ENCODE measurements around the gene CSF1R. TPM values are rescaled to one million over a fixed set of nuclear protein-coding genes. Genes with fewer than 3 reads are reported as not detected.

CSF1R gene
- total and polyA plus RNA-seq, 2 of the 8 experiments (the other 6 are each of a cell fraction or from before 2014, with no cell fraction given): 0.12 TPM; not detected in 1

DNA sequence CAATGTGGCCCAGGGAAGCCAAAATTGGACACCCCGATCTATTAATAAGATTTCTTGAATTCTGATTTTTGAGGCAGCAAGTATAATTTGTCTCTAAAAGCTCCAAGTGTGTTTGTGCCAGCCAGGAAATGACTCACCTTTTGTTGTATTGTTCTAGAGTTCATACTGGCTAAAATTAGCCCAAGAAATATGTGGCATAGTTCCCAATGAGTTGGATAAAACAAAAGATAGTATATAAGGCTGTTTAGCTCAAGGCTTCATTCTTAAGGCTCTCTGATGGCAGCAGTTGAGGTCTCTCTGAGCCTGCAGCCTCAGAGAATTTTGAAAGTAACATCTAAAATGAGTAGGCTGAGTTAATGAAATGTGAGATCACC lies 64.2 kb downstream of the CSF1R start:
- no peak overlapping the region for H3K4me3 ChIP-seq (ENCODE audit: extremely low read depth in 1 of 4, insufficient read depth in 2 of 4, low read depth in 3 of 4, low read length in 4 of 4)
- H3K79me1 ChIP-seq (ENCODE audit: low read depth, low read length): no peaks in the 10 kb centered on the region
- H2BK5ac ChIP-seq (ENCODE audit: low read depth, low read length): no peak overlapping the region
- H3K36me3 ChIP-seq (ENCODE audit: control insufficient read depth in 2 of 4, insufficient read depth in 4 of 4, low read length in 3 of 4): peaks cover 3 to 70% (median 35%) of the 10 kb centered on the region in 4 experiments; a peak in 6 of 8 replicates
- DNase-seq (ENCODE audit: low read depth in 1 of 2, low spot score in 2 of 2) (no peak), FAIRE-seq (no peak)
- no peaks in the 10 kb centered on the region for H3K27me3 ChIP-seq (replicated peaks in 1 of 4; ENCODE audit: control insufficient read depth in 3 of 4, extremely low read depth in 1 of 4, insufficient read depth in 3 of 4, low read length in 3 of 4)
- ChIA-PET CTCF (ENCODE audit: partially characterized antibody) (interaction anchor here (0.7 to 1.4 kb wide), 3 partner anchors 32 to 196 kb away, joined by 3 to 5 read pairs (median 4); no protein-coding TSS in a partner anchor), POLR2A (ENCODE audit: partially characterized antibody) (interaction anchor here (1.1 to 1.2 kb wide), 2 partner anchors 8 to 22 kb away, joined by 3 to 4 read pairs; partner anchors contain the start of genes HMGXB3 and TIGD6)
- H3K14ac ChIP-seq (ENCODE audit: insufficient read length): no peak overlapping the region
- no peak overlapping the region for H2BK120ac ChIP-seq (replicated peaks; ENCODE audit: low read depth, low read length)
- no peaks in the 10 kb centered on the region for H3K79me2 ChIP-seq (ENCODE audit: control insufficient read depth in 1 of 2, insufficient read depth in 2 of 2, low read length in 2 of 2)
- no peak overlapping the region for H2AK5ac ChIP-seq (ENCODE audit: low read depth, low read length)
- no peaks in the 10 kb centered on the region for H3K9me3 ChIP-seq (ENCODE audit: insufficient read depth in 2 of 2, low read depth in 1 of 2, low read length in 1 of 2)
- H4K20me1 ChIP-seq (replicated peaks in 1 of 2; ENCODE audit: control insufficient read depth in 1 of 2, insufficient read depth in 2 of 2, low read length in 2 of 2): peaks cover 0 to 2% of the 10 kb centered on the region in 2 experiments
- H3K4ac ChIP-seq (replicated peaks; ENCODE audit: insufficient read length, low read depth, low read length): no peak overlapping the region
- H2BK12ac ChIP-seq (ENCODE audit: low read depth, low read length): no peak overlapping the region
- H3K23ac ChIP-seq (ENCODE audit: insufficient read length): no peak overlapping the region
- H3K9ac ChIP-seq (replicated peaks in 1 of 4; ENCODE audit: extremely low read depth in 1 of 4, low read depth in 3 of 4, low read length in 3 of 4): no peak overlapping the region
- H4K91ac ChIP-seq (replicated peaks; ENCODE audit: insufficient read length, low read length): no peak overlapping the region
- TF ChIP-seq NRF1 (IDR thresholded peaks at IDR 0.05; ENCODE audit: low read depth, low read length) (no peak), TAF1 (IDR thresholded peaks at IDR 0.05; ENCODE audit: low read depth, low read length) (no peak), EGR1 (IDR thresholded peaks at IDR 0.05; ENCODE audit: borderline replicate concordance, low read depth, low read length) (no peak), RNF2 (IDR thresholded peaks at IDR 0.05; ENCODE audit: borderline replicate concordance, low read depth, low read length, missing control alignments, poor library complexity, severe bottlenecking) (no peak), ZNF274 (IDR thresholded peaks at IDR 0.05; ENCODE audit: borderline replicate concordance, extremely low read depth, low read length) (no peak), TBP (IDR thresholded peaks at IDR 0.05; ENCODE audit: low read depth, low read length) (no peak), EZH2 (IDR thresholded peaks at IDR 0.05; ENCODE audit: low read depth, low read length, severe bottlenecking) (no peak), YY1 (IDR thresholded peaks at IDR 0.05; ENCODE audit: low read depth, low read length) (no peak), POLR2A (IDR thresholded peaks at IDR 0.05; ENCODE audit: control extremely low read depth in 1 of 2, low read depth in 2 of 2, low read length in 2 of 2) (no peak), EP300 (IDR thresholded peaks at IDR 0.05; ENCODE audit: borderline replicate concordance in 1 of 2, low read depth in 2 of 2, low read length in 2 of 2) (no peak), RAD21 (IDR thresholded peaks at IDR 0.05 in 1 of 2, conservative IDR thresholded peaks at IDR 0.05 in 1 of 2; ENCODE audit: low read depth in 2 of 2, low read length in 2 of 2) (no peak)
- TF ChIP-seq, protein P1, sequence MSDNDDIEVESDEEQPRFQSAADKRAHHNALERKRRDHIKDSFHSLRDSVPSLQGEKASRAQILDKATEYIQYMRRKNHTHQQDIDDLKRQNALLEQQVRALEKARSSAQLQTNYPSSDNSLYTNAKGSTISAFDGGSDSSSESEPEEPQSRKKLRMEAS (IDR thresholded peaks at IDR 0.05): no peak
- H3K56ac ChIP-seq (replicated peaks; ENCODE audit: insufficient read length, low read depth, low read length): no peak overlapping the region
- no peak overlapping the region for H3K18ac ChIP-seq (ENCODE audit: extremely low read depth, low read length)
- H3K27ac ChIP-seq (ENCODE audit: low read depth, low read length): no peak overlapping the region
- no peak overlapping the region for H2AFZ ChIP-seq (ENCODE audit: low read length)
- H3K4me1 ChIP-seq (replicated peaks in 1 of 4; ENCODE audit: control insufficient read depth in 3 of 4, insufficient read depth in 4 of 4, low read length in 3 of 4): no peaks in the 10 kb centered on the region; a peak in 1 of 7 replicates
- H4K8ac ChIP-seq (ENCODE audit: extremely low read depth, insufficient read depth, low read length): no peak overlapping the region
- WGBS, 2 experiments (ENCODE audit: extremely low coverage in 1 of 2, insufficient coverage in 1 of 2, insufficient read length in 1 of 2, insufficient replicate concordance in 2 of 2, low coverage in 1 of 2, low lambda C conversion rate in 2 of 2, missing lambda C conversion rate in 1 of 2): 80% methylated on average over 1 of the region's 1 CpG; no CpG with 5 or more reads in 1 of the 2 experiments
- H2BK15ac ChIP-seq (ENCODE audit: low read length): no peak overlapping the region
- no peak overlapping the region for H4K5ac ChIP-seq (ENCODE audit: insufficient read length, low read depth, low read length)
- no peaks in the 10 kb centered on the region for H3K23me2 ChIP-seq (ENCODE audit: low read depth, low read length)
- H2BK20ac ChIP-seq (ENCODE audit: low read length): no peak overlapping the region
- no peak overlapping the region; a peak in 1 of 4 replicates for H3K4me2 ChIP-seq (ENCODE audit: insufficient read depth in 1 of 2, low read depth in 2 of 2, low read length in 2 of 2)
